SK-N-MC (cell line): ENCODE measurements around the gene DNAH11.

Experiments
- EZH2 ChIP-seq: fragments of 200-600 bp; sonication (generic); IDR thresholded peaks from one replicate; pipeline ENCODE4 v1.6.1; 2017; ENCODE audit warnings: antibody characterized with exemption
- POLR2AphosphoS5 ChIP-seq: IDR thresholded peaks from 2 replicates; pipeline ENCODE4 v1.6.1; 2012; ENCODE audit warnings: mild to moderate bottlenecking, low read depth, low read length, borderline replicate concordance

DNA sequence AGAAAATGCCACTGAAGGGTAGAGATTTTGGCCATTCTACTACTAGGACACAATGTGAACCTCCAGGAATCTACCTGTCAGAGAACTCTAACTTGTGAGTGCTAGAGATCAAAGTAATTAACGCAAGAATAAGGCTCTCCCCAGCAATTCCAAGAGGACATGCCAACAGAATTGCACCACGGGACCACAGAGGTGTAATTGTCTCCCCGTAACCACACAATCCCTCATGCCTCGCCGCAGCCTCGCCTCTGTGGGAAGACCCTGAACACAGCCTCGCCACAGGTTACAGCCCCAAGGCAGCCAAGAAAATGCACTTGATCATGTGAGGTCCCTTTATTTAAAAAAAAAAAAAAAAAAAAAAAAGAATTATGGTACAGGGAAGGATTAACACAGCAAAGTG lies 373.3 kb downstream of the DNAH11 start:
- no peak for TF ChIP-seq POLR2AphosphoS5
- TF ChIP-seq EZH2, result no peak
